Thyroid gland (tissue), 4 donors: ENCODE measurements around the gene FAM135A.

ENCODE experiments used
- POLR2A ChIP-seq, 2 donors: fragments of 450-650 bp; IDR thresholded peaks; one replicate each; pipeline ENCODE4 v1.6.1; 2017; ENCODE audit warnings: antibody characterized with exemption in 2 of 2, mild to moderate bottlenecking in 2 of 2, moderate library complexity in 1 of 2
- TF ChIP-seq, protein P1 (sequence below), 6 experiments: fragments of 200-600 bp in 3 of 6; fragments of 450-650 bp in 3 of 6; sonication (generic) in 3 of 6; IDR thresholded peaks; one replicate each; pipeline ENCODE4 v1.5.1; 2016 to 2019; ENCODE audit warnings: antibody characterized with exemption in 6 of 6, mild to moderate bottlenecking in 2 of 6, inconsistent platforms in 1 of 6, moderate library complexity in 1 of 6

DNA sequence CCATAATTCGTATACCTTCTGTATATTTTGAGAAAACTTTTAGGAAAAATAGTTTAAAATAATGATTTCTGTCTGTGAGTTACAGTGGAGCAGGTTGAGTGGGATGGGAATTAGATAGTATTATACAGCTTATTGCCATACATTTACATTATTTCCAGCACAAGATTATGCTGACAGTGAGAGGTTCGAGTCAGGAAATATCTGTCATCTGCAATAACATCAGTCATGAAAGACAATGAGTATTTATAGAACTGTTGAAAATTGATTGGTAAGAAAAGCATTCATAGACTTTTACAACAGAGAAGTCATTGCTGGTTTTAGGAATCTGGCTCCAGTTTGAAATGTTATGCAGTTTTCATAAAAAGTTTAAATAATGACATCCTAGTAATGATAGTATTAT lies 45.9 kb downstream of the FAM135A start:
- TF ChIP-seq, protein P1, sequence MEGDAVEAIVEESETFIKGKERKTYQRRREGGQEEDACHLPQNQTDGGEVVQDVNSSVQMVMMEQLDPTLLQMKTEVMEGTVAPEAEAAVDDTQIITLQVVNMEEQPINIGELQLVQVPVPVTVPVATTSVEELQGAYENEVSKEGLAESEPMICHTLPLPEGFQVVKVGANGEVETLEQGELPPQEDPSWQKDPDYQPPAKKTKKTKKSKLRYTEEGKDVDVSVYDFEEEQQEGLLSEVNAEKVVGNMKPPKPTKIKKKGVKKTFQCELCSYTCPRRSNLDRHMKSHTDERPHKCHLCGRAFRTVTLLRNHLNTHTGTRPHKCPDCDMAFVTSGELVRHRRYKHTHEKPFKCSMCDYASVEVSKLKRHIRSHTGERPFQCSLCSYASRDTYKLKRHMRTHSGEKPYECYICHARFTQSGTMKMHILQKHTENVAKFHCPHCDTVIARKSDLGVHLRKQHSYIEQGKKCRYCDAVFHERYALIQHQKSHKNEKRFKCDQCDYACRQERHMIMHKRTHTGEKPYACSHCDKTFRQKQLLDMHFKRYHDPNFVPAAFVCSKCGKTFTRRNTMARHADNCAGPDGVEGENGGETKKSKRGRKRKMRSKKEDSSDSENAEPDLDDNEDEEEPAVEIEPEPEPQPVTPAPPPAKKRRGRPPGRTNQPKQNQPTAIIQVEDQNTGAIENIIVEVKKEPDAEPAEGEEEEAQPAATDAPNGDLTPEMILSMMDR (IDR thresholded peaks at IDR 0.05) = no peak
- TF ChIP-seq POLR2A (IDR thresholded peaks at IDR 0.05) = no peak
